ENCODE measurements around the gene CSN1S1.

The CSN1S1 gene, protein sequence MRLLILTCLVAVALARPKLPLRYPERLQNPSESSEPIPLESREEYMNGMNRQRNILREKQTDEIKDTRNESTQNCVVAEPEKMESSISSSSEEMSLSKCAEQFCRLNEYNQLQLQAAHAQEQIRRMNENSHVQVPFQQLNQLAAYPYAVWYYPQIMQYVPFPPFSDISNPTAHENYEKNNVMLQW

GRCh38 chr4:69930768-69931167, at the start of gene CSN1S1:
Gene CSN1S1 (plus strand): TSS chr4:69931068. CDS start chr4:69932556, 1,488 bp downstream.
- DNase-seq = no peak

DNA sequence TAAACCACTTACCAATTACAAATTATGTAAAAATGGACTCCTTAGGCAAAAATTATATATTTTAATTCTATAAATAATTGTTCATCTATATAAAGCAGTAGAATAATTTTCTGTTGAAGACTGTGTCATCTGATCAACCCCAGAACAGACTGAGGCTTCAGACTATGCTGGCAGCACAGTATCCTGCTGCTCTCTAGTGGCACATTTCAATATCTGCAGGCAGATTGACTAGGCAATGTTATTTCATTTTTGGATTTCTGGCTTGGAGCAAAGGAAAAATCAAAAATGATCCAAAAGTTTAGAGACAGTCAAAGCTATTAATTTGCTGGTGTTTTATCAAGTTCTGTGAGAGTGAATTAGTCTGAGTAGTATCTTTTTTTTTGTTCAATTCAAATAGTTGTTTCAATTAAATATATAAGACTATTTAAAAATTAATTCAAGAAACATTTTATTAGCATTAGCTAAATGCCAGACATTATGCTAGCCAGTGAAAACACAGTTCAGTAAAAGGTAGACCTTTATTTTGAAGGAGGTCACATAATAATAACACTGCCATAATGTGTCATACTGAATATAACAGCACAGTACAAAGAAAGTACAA, 49.6 kb upstream of the CSN1S1 start:
- DNase-seq = no peak

DNA sequence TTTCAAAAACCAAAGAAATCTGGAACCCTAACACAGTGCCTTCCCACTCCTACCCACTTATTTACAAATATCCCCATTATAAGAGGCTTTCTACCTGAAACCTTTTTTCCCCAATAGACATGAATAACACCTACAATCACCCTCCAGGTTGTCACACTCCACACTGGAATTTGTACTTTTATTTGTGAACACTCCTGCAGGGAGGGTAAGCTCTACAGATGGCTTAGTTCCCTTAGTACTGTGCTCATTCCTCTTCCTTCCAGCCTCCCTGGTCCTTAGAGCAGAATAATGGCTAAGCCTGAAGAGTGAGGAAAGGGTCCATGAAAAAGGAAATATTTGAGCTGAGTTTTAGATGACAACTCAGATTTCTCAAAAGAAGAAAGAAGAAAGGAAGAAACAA, 48.7 kb upstream of the CSN1S1 start:
- no peak for DNase-seq

DNA sequence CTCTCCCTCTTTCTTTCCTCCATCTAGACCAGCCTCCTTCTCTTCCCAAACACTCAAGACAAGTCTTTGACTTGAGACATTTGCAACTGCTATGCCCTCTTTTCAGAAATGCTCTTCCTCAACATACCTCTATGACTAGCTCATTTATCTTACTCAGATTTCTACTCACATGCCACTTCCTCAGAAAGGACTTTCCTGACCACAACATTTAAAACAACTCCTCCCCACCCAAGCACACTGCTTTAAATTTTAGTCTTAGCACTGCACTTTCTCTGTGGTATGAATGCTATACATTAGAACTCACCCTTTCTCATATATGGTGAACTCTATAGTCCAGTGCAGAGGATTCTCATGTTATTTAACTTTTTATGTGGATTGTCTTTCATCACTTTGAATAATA, 42.5 kb upstream of the CSN1S1 start:
- no peak for DNase-seq

DNA sequence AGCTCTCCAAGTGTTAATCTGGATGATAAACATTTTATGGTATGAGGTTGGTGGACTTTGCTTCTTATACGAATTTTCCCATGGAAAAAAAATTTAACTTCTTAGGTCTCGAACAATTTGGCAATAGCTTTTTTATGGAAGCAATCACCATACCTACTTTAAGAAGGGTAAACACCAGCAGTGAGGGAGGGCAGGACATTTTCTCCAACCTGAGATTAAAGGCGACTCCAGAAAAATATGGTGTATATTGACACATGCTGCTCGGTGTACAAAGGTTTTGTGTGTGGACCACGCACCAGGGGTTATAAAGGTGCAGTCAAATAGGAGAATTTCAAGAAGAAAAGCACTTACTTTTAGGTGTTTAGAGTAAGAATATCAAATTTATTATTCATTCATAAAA, 36.7 kb upstream of the CSN1S1 start:
- no peak for DNase-seq

DNA sequence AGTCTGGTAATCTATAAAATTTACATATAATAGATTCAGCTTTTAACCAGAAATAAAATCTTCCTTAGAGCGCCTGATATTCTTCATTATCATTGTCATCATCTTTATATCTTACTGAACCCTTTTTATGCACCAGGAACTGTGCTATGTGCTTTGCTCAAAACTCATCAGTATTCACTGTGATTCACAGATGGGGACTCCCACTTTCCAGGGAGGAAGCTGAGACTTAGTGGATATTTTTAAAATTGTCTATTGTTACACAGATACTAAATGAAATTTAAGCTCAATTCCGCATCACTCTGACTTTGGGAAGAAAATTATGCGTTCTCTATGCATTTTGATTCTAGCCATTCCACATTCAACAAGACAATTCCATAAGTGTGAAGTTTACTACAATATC, 36.1 kb upstream of the CSN1S1 start:
- no peak for DNase-seq

GRCh38 chr4:69896530-69897116, 34.2 kb upstream of the CSN1S1 start:
- no peak for DNase-seq

- no peak for DNase-seq
Observed at GRCh38 chr4:69907151-69907550, 23.7 kb upstream of the CSN1S1 start.

- no peak for DNase-seq
Observed at GRCh38 chr4:69909195-69909594, 21.7 kb upstream of the CSN1S1 start.

GRCh38 chr4:69910016-69910782, 20.7 kb upstream of the CSN1S1 start:
- DNase-seq = no peak

- no peak for DNase-seq
Observed at GRCh38 chr4:69920874-69921273, 10.0 kb upstream of the CSN1S1 start.

- peak; percentile 23 for DNase-seq
Observed at GRCh38 chr4:69923782-69924410, 7.0 kb upstream of the CSN1S1 start.

- DNase-seq = no peak
Observed at GRCh38 chr4:69934150-69934549, 3.3 kb downstream of the CSN1S1 start.

- no peak for DNase-seq
Observed at GRCh38 chr4:69936566-69936965, 5.7 kb downstream of the CSN1S1 start.

- DNase-seq = no peak
Observed at GRCh38 chr4:69951602-69952001, 20.7 kb downstream of the CSN1S1 start.

- no peak for DNase-seq
Observed at GRCh38 chr4:69957209-69957608, 26.3 kb downstream of the CSN1S1 start.

- DNase-seq = no peak
Observed at GRCh38 chr4:69965628-69966027, 34.8 kb downstream of the CSN1S1 start, which contains the start of gene CSN2. Gene CSN2 (minus strand): TSS chr4:69965728. CDS start chr4:69960995, 4,733 bp downstream.

DNA sequence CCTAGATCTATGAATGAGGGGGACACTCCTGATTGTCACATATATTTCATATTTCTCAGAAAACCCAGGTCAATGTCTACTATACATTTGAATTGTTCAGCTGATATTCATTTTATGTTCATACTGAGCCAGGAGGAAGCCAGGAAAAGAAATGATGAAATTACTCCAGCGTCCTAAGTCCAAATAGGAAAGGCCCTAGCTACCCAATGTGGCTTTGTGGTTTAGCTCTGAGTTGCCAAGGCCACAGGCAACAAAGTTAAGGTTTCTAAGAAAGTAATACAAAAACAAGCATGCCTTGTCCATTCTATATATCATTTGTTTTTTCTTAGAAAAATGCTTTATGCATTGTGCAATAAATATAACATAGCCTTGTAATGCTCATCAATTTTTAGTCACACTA, 39.2 kb downstream of the CSN1S1 start:
- DNase-seq = no peak

- DNase-seq = no peak
Observed at GRCh38 chr4:69974631-69975030, 43.8 kb downstream of the CSN1S1 start.

DNA sequence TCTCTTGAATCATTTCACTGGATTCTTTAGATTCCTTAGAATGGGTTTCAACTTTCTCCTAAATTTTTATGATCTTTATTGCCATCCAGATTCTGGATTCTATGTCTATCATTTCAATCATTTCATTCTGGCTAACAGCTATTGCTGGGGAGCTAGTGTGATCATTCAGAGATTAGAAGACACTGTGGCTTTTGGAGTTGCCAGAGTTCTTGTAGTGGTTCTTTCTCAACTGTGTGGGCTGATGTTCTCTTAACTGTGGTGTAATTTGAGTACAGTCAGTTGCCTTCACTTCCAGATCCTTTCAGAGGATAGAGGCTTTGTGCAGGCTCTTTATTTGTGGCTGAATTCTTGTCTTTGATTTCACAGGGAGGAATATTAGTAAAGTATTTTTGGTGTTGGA, 46.7 kb downstream of the CSN1S1 start:
- DNase-seq = no peak

- DNase-seq = peak; percentile 45
Observed at GRCh38 chr4:69984030-69984443, 53.2 kb downstream of the CSN1S1 start.

DNA sequence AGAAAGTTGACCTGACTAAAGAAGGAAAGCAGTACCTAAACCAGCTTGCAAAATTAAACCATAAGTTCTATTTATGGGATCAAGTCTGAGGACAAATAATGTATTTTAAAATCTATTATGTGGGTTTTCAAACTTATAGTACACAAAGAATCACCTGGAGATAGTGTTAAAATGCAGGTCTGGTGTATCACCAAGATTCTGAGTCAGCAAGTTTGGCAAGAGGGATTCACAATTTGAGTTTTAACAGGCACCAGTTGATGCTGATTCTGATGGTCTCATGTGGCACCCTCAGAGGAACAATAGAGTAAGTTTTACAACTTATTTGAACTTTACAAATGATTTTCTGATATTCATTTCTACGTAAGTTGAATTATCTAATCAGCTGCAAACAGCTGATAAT, 55.8 kb downstream of the CSN1S1 start:
- no peak for DNase-seq

DNA sequence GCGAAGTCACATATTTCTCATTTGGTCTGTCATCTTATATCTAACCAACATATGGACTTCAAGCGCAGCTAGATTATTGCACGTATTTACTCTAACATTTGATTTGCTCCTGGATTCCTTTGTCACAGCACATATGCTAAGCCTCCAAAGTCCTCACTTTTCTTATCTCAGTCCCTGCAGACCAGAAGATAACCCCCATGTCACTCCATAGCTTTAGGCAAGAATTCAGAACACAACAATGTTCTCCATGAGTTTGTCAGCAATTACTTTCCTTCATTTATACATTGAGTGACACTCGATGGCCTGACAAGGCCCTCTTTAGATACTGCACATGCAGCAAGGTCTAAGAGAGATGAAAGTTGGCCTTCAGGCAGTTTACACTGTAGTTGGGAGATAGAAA, 60.1 kb downstream of the CSN1S1 start:
- no peak for DNase-seq

Measured in left hindlimb (tissue), 1 donor.